Measurements from ENCODE around the gene RSRC1.
"Not testable (repeated sequence)": the region's sequence is repeated elsewhere in the genome, so short reads cannot be mapped to it uniquely, and the experiment has no call there.

RSRC1 gene

GRCh38 chr3:158109804-158110657, at the start of gene RSRC1:
Gene RSRC1 (plus strand): TSS chr3:158110089. CDS start chr3:158122105, 12,016 bp downstream.
- peak within 1 kb of the TSS; percentile 48 to 80 for H3K27ac ChIP-seq
- H3K4me3 ChIP-seq, result peak within 1 kb of the TSS; percentile 75
- TF ChIP-seq, protein P1, sequence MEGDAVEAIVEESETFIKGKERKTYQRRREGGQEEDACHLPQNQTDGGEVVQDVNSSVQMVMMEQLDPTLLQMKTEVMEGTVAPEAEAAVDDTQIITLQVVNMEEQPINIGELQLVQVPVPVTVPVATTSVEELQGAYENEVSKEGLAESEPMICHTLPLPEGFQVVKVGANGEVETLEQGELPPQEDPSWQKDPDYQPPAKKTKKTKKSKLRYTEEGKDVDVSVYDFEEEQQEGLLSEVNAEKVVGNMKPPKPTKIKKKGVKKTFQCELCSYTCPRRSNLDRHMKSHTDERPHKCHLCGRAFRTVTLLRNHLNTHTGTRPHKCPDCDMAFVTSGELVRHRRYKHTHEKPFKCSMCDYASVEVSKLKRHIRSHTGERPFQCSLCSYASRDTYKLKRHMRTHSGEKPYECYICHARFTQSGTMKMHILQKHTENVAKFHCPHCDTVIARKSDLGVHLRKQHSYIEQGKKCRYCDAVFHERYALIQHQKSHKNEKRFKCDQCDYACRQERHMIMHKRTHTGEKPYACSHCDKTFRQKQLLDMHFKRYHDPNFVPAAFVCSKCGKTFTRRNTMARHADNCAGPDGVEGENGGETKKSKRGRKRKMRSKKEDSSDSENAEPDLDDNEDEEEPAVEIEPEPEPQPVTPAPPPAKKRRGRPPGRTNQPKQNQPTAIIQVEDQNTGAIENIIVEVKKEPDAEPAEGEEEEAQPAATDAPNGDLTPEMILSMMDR (IDR thresholded peaks at IDR 0.05), result no peak
- peak; percentile 85 for DNase-seq (ENCODE audit: low spot score)

GRCh38 chr3:158065574-158065973, 44.3 kb upstream of the RSRC1 start:
- DNase-seq (ENCODE audit: low spot score); H3K4me3 ChIP-seq; H3K27ac ChIP-seq: not testable (repeated sequence)

- TF ChIP-seq, protein P1 (IDR thresholded peaks at IDR 0.05), result no peak
- no peak overlapping the region for H3K27ac ChIP-seq
- no peak for DNase-seq (ENCODE audit: low spot score)
- no peak overlapping the region for H3K4me3 ChIP-seq
These were observed 37.1 kb upstream of the RSRC1 start for GRCh38 chr3:158072790-158073189.

DNA sequence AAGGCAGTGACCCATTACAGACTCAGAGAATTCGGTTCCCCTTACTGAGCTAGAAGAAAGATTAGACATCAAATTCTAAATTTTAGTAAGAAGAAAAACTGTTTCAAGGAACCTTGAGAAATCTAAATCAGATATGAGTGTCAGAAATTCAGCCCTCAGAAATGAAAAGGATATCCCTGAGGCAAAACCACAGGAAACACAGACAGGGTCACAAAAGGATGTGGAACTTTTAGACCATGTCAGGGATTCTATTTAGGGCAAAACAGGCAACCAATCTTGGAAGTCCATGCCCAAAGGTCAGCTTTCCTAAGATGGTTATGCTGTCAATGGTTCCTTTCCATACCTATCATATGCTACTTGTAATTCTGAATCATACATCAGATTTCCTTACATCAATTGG, 35.3 kb upstream of the RSRC1 start:
- no peak for DNase-seq (ENCODE audit: low spot score)

GRCh38 chr3:158079599-158079998, 30.3 kb upstream of the RSRC1 start:
- H3K4me3 ChIP-seq, result no peak overlapping the region
- TF ChIP-seq, protein P1 (IDR thresholded peaks at IDR 0.05), result no peak
- no peak overlapping the region for H3K27ac ChIP-seq
- DNase-seq (ENCODE audit: low spot score), result no peak

More for the DNA sequence above, 35.3 kb upstream of the RSRC1 start:
- no peak overlapping the region for H3K4me3 ChIP-seq
- no peak overlapping the region for H3K27ac ChIP-seq
- TF ChIP-seq, protein P1 (IDR thresholded peaks at IDR 0.05), result no peak

GRCh38 chr3:158084651-158085050, 25.2 kb upstream of the RSRC1 start:
- H3K27ac ChIP-seq, result no peak overlapping the region
- DNase-seq (ENCODE audit: low spot score), result no peak
- TF ChIP-seq, protein P1 (IDR thresholded peaks at IDR 0.05), result no peak
- no peak overlapping the region for H3K4me3 ChIP-seq

DNA sequence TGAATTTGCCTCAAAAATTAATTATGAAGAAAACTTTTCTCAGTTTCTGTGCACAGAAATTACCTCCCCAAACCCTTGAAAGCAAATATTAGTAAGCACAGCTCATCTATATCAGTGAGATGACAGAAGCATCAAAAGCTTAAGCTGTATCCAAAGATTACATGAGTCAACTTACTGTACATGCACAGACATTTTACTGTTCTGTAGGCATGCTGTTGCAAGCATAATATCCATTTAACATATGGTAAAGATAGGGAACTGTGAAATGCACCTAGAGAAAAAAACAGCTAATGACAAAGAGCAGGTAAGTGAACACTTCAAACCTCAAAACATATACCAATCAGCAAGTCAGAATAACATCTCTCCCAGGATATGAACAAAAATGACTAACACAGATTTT, 24.5 kb upstream of the RSRC1 start:
- no peak overlapping the region for H3K4me3 ChIP-seq
- TF ChIP-seq, protein P1 (IDR thresholded peaks at IDR 0.05), result no peak
- DNase-seq (ENCODE audit: low spot score), result no peak
- H3K27ac ChIP-seq, result no peak overlapping the region
